Kidney (tissue), 14 donors: ENCODE results near the gene FAM24B. TPM values are rescaled to one million over a fixed set of nuclear protein-coding genes. Genes with fewer than 3 reads are reported as not detected.
"Not testable (repeated sequence)": the region's sequence is repeated elsewhere in the genome, so short reads cannot be mapped to it uniquely, and the experiment has no call there.

Experiments used
- DNase-seq, 5 donors: peaks; one replicate each; pipeline ENCODE4 v3.0.0-alpha.2; 2013 to 2020
- FAIRE-seq: peaks from 2 replicates; lab custom pipeline; 2012; peaks lifted over from hg19 to GRCh38; lab: Jason Lieb, UNC
- H3K27ac ChIP-seq, 2 donors: one replicate each; pipeline ENCODE4 v1.7.0; 2013; ENCODE audit warnings: low read depth in 2 of 2, low read length in 2 of 2, inconsistent platforms in 1 of 2
- H3K27me3 ChIP-seq: one replicate; pipeline ENCODE4 v1.7.1; 2013; ENCODE audit warnings: low read length, inconsistent platforms; ENCODE audit not compliant: control insufficient read depth, insufficient read depth
- H3K36me3 ChIP-seq, 3 donors: one replicate each; pipeline versions ENCODE4 v1.7.0 to v1.7.1; 2013; ENCODE audit warnings: low read length in 3 of 3, control low read depth in 1 of 3, inconsistent platforms in 1 of 3; ENCODE audit not compliant: insufficient read depth in 3 of 3, control insufficient read depth in 2 of 3
- H3K4me1 ChIP-seq, 3 donors: one replicate each; pipeline versions ENCODE4 v1.7.0 to v1.7.1; 2013; ENCODE audit warnings: low read length in 3 of 3, inconsistent platforms in 1 of 3, low read depth in 1 of 3; ENCODE audit not compliant: control insufficient read depth in 2 of 3, insufficient read depth in 2 of 3
- H3K4me3 ChIP-seq, 3 donors: one replicate each; pipeline versions ENCODE4 v1.7.0 to v1.8.1; 2013; ENCODE audit warnings: low read length in 3 of 3, control low read depth in 1 of 3, inconsistent platforms in 1 of 3
- H3K9ac ChIP-seq, 3 donors: one replicate each; pipeline versions ENCODE4 v1.7.0 to v1.7.1; 2013; ENCODE audit warnings: low read length in 3 of 3, control low read depth in 1 of 3, inconsistent platforms in 1 of 3
- H3K9me3 ChIP-seq, 3 donors: one replicate each; pipeline versions ENCODE4 v1.7.0 to v1.7.1; 2013; ENCODE audit warnings: low read length in 3 of 3, control low read depth in 1 of 3, inconsistent platforms in 1 of 3; ENCODE audit not compliant: control insufficient read depth in 2 of 3, insufficient read depth in 1 of 3
- intact Hi-C: fragments of 100-400 bp; cut with DNase I; formaldehyde crosslinking; loops from one replicate; pipeline ENCODE4 v1.11.1; 2022
- polyA plus RNA-seq: library from polyadenylated mRNA; stranded (reverse); fragments of 350-450 nt; fragmentation: Illumina TruSeq; extraction: RNeasy Lipid Tissue Mini Kit (QIAGEN cat#74804); gene quantifications from one replicate; pipeline ENCODE4 v1.2.3, GENCODE V29; 2014; ENCODE audit warnings: low read depth, low replicate concordance; ENCODE audit not compliant: insufficient read depth
- total RNA-seq: library from RNA; stranded (reverse); fragmentation: NEBNext Ultra II Directional; extraction: Animal tissue kit (Norgen Biotek cat#: 25700); gene quantifications from one replicate; pipeline ENCODE4 v1.2.1, GENCODE V29; 2021
- TF ChIP-seq, protein P1 (sequence below): IDR thresholded peaks from 3 replicates; pipeline ENCODE4 v1.5.1; 2012; ENCODE audit warnings: mild to moderate bottlenecking, moderate library complexity, borderline replicate concordance; ENCODE audit not compliant: insufficient read depth; ENCODE audit errors: extremely low read depth
- donor health status: control.
- donor health status: control.
- donor health status: control.
- donor health status: control.
- donor health status: control.
- donor health status: DM: yes; HTN: yes; CAD: no.
- donor health status: Normal renal cell carcinoma (clear cell type).

Gene FAM24B
- total and polyA plus RNA-seq, 2 donors from 2014 or later, result 3.8 to 26.7 TPM

DNA sequence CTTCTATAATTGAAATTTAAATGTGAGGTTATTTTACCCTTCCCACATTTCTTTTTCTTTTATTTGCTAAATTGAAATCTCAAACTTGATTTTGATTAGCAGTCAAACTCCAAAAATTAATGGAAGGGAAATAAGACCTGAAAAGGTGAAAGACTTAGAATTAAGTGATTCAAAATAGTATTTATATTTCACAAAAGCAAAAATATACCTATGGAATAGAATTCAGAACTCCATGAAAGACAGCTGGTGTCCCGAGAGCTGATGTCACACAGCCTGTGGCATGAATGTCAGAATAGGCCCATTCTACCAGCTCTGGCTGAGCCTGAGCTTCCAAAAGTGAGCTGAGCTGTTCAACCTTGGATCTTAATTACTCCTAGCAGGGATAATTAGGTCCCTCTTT, 30.9 kb upstream of the FAM24B start, which contains the start of gene FAM24A:
Gene FAM24A, plus strand, starts transcription at position 301 of the 400 bp plus-strand sequence. CDS start 1,025 bp downstream, outside the sequence.
- H3K27me3 ChIP-seq, result no peaks in the 10 kb centered on the region
- no peaks in the 10 kb centered on the region for H3K36me3 ChIP-seq
- H3K4me3 ChIP-seq, result no peak within 1 kb of the TSS
- no peak within 1 kb of the TSS for H3K9ac ChIP-seq
- DNase-seq, result no peak
- intact Hi-C loops, result no loop called here
- H3K9me3 ChIP-seq, result no peaks in the 10 kb centered on the region
- FAIRE-seq, result no peak
- TF ChIP-seq, protein P1, sequence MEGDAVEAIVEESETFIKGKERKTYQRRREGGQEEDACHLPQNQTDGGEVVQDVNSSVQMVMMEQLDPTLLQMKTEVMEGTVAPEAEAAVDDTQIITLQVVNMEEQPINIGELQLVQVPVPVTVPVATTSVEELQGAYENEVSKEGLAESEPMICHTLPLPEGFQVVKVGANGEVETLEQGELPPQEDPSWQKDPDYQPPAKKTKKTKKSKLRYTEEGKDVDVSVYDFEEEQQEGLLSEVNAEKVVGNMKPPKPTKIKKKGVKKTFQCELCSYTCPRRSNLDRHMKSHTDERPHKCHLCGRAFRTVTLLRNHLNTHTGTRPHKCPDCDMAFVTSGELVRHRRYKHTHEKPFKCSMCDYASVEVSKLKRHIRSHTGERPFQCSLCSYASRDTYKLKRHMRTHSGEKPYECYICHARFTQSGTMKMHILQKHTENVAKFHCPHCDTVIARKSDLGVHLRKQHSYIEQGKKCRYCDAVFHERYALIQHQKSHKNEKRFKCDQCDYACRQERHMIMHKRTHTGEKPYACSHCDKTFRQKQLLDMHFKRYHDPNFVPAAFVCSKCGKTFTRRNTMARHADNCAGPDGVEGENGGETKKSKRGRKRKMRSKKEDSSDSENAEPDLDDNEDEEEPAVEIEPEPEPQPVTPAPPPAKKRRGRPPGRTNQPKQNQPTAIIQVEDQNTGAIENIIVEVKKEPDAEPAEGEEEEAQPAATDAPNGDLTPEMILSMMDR, result no peak
- H3K27ac ChIP-seq, result no peak within 1 kb of the TSS
- H3K4me1 ChIP-seq, result no peaks in the 10 kb centered on the region

DNA sequence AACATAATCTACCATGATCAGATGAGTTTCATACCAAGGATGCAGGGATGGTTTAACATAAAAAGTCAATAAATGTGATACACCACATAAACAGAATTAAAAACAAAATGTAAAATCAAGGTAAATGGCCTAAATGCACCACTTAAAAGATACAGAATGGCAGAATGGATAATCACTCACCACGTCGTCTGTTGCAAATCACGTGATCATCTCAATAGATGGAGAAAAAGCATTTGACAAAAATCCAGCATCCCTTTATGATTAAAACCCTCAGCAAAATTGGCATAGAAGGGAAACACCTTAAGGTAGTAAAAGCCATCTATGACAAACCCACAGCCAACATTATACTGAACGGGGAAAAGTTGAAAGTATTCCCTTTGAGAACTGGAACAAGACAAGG, 24.5 kb upstream of the FAM24B start:
- FAIRE-seq, result not testable (repeated sequence)

DNA sequence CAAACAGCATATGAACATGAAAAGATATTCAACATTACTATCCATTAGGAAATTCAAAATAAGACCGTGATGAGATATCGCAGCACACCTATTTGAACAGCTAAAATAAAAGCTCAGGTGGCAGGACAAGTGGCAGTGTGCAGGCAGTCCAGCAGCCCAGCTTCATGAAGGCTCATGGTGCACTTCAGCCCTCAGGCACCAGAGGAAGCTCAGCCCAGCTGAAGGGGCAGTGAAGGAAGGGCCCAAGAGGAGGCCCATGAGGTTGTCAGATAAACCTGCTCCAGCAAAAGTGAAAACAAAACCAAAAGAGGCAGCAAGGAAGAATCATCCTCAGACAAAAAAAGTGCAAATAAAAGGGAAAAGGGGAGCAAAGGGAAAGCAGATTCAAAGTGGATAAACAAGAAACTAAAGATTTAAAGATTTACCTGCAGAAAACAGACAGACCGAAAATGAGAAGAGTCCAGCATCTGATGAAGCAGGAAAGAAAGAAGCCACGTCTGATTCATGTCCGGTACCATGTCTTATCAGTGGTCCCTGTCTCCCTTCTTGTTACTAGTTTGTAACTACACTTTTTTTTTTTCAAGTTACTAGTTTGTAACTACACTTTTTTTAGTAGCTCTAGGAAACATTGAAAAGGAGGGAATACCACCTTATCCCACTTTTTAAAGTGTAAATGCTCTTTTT, 15.0 kb upstream of the FAM24B start:
- no peak for FAIRE-seq
- TF ChIP-seq, protein P1, result no peak

More for the DNA sequence above, 24.5 kb upstream of the FAM24B start:
- H3K36me3 ChIP-seq, H3K9me3 ChIP-seq, intact Hi-C loops, DNase-seq, H3K9ac ChIP-seq, H3K4me3 ChIP-seq, H3K27me3 ChIP-seq, H3K27ac ChIP-seq, H3K4me1 ChIP-seq: not testable (repeated sequence)

DNA sequence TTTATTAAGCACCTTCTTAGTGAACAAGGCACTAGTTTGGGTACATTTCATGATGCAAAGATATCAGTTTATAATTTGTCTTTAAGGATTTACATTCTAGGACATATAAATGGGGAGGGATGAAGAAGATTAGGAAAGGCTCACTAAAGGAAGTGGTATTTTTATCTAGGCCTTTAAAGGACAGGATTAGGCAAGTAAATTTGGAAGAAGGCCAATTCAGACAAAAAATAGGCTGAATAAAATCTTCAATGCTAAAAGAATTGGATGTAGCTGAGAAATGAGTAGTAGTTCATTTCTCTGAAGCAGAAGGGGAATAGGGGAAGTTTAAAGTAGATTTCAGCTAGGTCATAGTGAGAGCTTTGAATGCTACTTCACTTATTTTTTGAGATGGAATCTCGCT, 4.8 kb upstream of the FAM24B start:
- H3K36me3 ChIP-seq, result no peaks in the 10 kb centered on the region
- TF ChIP-seq, protein P1, result no peak
- no peak for FAIRE-seq

More for the DNA sequence above, 15.0 kb upstream of the FAM24B start:
- H3K4me3 ChIP-seq, result no peak overlapping the region
- no peaks in the 10 kb centered on the region for H3K27me3 ChIP-seq
- no peak for DNase-seq
- no peak overlapping the region for H3K27ac ChIP-seq
- intact Hi-C loops, result no loop called here
- H3K9me3 ChIP-seq, result no peaks in the 10 kb centered on the region
- no peak overlapping the region for H3K9ac ChIP-seq
- no peaks in the 10 kb centered on the region for H3K36me3 ChIP-seq
- no peaks in the 10 kb centered on the region for H3K4me1 ChIP-seq

More for the DNA sequence above, 4.8 kb upstream of the FAM24B start:
- H3K4me3 ChIP-seq, result no peak overlapping the region
- H3K9ac ChIP-seq, result no peak overlapping the region
- intact Hi-C loops, result no loop called here
- no peak for DNase-seq
- peaks cover 0 to under 1% (median under 1%) of the 10 kb centered on the region in 3 donors for H3K4me1 ChIP-seq
- no peaks in the 10 kb centered on the region for H3K9me3 ChIP-seq
- no peaks in the 10 kb centered on the region for H3K27me3 ChIP-seq
- no peak overlapping the region for H3K27ac ChIP-seq
